Stimulated activated CD4-positive, alpha-beta T cell treated with anti-CD3 and anti-CD28 coated beads, Interleukin-15, amount 100 ng/mL, for 48 hours (primary cell): ENCODE results near the gene CTDP1.
A peak's percentile ranks its signal among the peaks of the same experiment; 100 is the strongest.
"Not testable (repeated sequence)": the region's sequence is repeated elsewhere in the genome, so short reads cannot be mapped to it uniquely, and the experiment has no call there.

Experiments used
- DNase-seq, 2 donors: peaks; one replicate each; pipeline ENCODE4 v3.0.0-alpha.2; 2020; ENCODE audit warnings: low read depth in 2 of 2

The CTDP1 gene

GRCh38 chr18:79682894-79683625, 3.5 kb downstream of the CTDP1 start:
- DNase-seq: peak in 1 of 2 donors; percentile 68

GRCh38 chr18:79683626-79684282, 4.2 kb downstream of the CTDP1 start:
- no peak for DNase-seq

GRCh38 chr18:79684283-79684631, 4.7 kb downstream of the CTDP1 start:
- no peak for DNase-seq

GRCh38 chr18:79684787-79685186, 5.2 kb downstream of the CTDP1 start:
- no peak for DNase-seq

- DNase-seq: no peak
These were observed 5.7 kb downstream of the CTDP1 start for GRCh38 chr18:79685281-79685680.

GRCh38 chr18:79685971-79686370, 6.4 kb downstream of the CTDP1 start:
- DNase-seq: no peak

- no peak for DNase-seq
These were observed 8.2 kb downstream of the CTDP1 start for GRCh38 chr18:79687806-79688205.

- no peak for DNase-seq
These were observed 10.5 kb downstream of the CTDP1 start for GRCh38 chr18:79690071-79690470.

GRCh38 chr18:79690586-79691482, 11.2 kb downstream of the CTDP1 start:
- DNase-seq: no peak

GRCh38 chr18:79692056-79692455, 12.5 kb downstream of the CTDP1 start:
- DNase-seq: no peak

- no peak for DNase-seq
These were observed 13.3 kb downstream of the CTDP1 start for GRCh38 chr18:79692886-79693285.

GRCh38 chr18:79693561-79694205, 14.1 kb downstream of the CTDP1 start:
- no peak for DNase-seq

GRCh38 chr18:79694206-79694894, 14.7 kb downstream of the CTDP1 start:
- not testable (repeated sequence) for DNase-seq

GRCh38 chr18:79694895-79695213, 15.3 kb downstream of the CTDP1 start:
- DNase-seq: no peak

GRCh38 chr18:79695269-79695668, 15.7 kb downstream of the CTDP1 start:
- DNase-seq: no peak

GRCh38 chr18:79695856-79696850, 16.6 kb downstream of the CTDP1 start:
- DNase-seq: no peak

- DNase-seq: no peak
These were observed 17.6 kb downstream of the CTDP1 start for GRCh38 chr18:79697178-79697577.

- DNase-seq: no peak
These were observed 18.4 kb downstream of the CTDP1 start for GRCh38 chr18:79697976-79698375.

GRCh38 chr18:79698668-79699335, 19.2 kb downstream of the CTDP1 start:
- DNase-seq: no peak

GRCh38 chr18:79699653-79700052, 20.1 kb downstream of the CTDP1 start:
- DNase-seq: no peak
